Loucy (cell line): Measurements from ENCODE around the gene ACSL5.

Source experiments
- EZH2phosphoT487 ChIP-seq: fragments of 200-600 bp; IDR thresholded peaks from 2 replicates; pipeline ENCODE4 v1.6.1; 2018; ENCODE audit warnings: antibody characterized with exemption, mild to moderate bottlenecking, moderate library complexity, borderline replicate concordance
- TF ChIP-seq, protein P1 (sequence below): fragments of 200-600 bp; sonication (generic); conservative IDR thresholded peaks from 2 replicates; pipeline ENCODE4 v1.5.1; 2014; ENCODE audit warnings: mild to moderate bottlenecking, antibody characterized with exemption, low read length

DNA sequence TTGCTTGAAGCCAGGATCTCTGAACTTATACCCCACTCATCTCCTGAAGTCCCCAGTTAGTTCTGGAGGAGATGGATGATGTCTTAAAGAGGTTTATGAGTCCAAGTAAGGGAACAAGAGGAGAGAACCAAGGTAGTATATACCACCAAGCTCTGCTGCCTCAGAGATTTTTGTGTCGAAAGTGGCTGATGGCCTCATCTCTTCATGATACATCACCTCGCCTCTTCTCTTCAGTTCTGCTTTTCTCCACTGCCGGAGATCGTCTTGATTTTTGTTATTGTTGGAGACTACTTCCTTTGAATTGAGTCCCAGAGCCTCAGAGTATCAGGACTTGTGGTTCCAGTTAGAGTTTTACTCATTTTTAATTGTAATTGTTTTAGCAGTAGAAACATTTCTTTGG, 75.0 kb downstream of the ACSL5 start:
- TF ChIP-seq, protein P1, sequence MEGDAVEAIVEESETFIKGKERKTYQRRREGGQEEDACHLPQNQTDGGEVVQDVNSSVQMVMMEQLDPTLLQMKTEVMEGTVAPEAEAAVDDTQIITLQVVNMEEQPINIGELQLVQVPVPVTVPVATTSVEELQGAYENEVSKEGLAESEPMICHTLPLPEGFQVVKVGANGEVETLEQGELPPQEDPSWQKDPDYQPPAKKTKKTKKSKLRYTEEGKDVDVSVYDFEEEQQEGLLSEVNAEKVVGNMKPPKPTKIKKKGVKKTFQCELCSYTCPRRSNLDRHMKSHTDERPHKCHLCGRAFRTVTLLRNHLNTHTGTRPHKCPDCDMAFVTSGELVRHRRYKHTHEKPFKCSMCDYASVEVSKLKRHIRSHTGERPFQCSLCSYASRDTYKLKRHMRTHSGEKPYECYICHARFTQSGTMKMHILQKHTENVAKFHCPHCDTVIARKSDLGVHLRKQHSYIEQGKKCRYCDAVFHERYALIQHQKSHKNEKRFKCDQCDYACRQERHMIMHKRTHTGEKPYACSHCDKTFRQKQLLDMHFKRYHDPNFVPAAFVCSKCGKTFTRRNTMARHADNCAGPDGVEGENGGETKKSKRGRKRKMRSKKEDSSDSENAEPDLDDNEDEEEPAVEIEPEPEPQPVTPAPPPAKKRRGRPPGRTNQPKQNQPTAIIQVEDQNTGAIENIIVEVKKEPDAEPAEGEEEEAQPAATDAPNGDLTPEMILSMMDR = no peak
- TF ChIP-seq EZH2phosphoT487 = no peak
